ENCODE results near the gene SUPT20HL2. TPM values are rescaled to one million over a fixed set of nuclear protein-coding genes. Genes with fewer than 3 reads are reported as not detected.

The SUPT20HL2 gene
- total and polyA plus RNA-seq, 7 donors = 0.14 TPM; not detected in 6

GRCh38 chrX:24298191-24298590, 15.7 kb downstream of the SUPT20HL2 start:
- WGBS, 2 donors = 64 to 66% methylated on average over 3 of the region's 3 CpGs
- no peak for DNase-seq
- no peaks in the 10 kb centered on the region for H3K36me3 ChIP-seq
- no peak overlapping the region for H3K27ac ChIP-seq
- peaks cover 0 to 9% (median 3%) of the 10 kb centered on the region in 4 donors for H3K4me1 ChIP-seq
- TF ChIP-seq CTCF (IDR thresholded peaks at IDR 0.05) (no peak), POLR2A (IDR thresholded peaks at IDR 0.05) (no peak), EP300 (IDR thresholded peaks at IDR 0.05) (no peak), POLR2AphosphoS5 (IDR thresholded peaks at IDR 0.05) (no peak)
- H3K9me3 ChIP-seq = no peaks in the 10 kb centered on the region
- no peaks in the 10 kb centered on the region for H3K27me3 ChIP-seq
- no peak overlapping the region for H3K4me3 ChIP-seq
- intact Hi-C loops (cut with DNase I) = no loop called here

DNA sequence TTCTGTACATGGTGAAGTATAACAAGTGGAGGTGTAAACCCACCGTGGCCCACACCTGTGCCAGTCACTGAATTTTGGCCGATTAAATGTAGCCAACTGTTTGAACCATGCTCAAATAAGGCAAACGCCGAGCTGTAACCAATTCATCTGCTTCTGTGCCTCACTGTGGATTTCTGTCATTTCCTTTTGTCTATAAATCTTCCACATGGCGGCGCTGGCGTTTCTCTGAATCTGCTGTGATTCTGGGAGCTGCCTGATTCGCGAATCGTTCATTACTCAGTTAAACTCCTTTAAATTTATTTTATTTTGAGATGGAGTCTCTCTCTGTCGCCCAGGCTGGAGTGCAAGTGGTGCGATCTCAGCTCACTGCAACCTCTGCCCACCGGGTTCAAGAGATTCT, 19.2 kb downstream of the SUPT20HL2 start:
- no peak for TF ChIP-seq CTCF (IDR thresholded peaks at IDR 0.05)
- no peak for TF ChIP-seq EP300 (IDR thresholded peaks at IDR 0.05)
- no peak for TF ChIP-seq POLR2A (IDR thresholded peaks at IDR 0.05)
- no peak for TF ChIP-seq POLR2AphosphoS5 (IDR thresholded peaks at IDR 0.05)
- peaks cover 0 to 32% (median 22%) of the 10 kb centered on the region in 4 donors for H3K4me1 ChIP-seq
- peak overlapping the region in 1 of 4 donors; percentile 77 for H3K27ac ChIP-seq
- no peaks in the 10 kb centered on the region for H3K36me3 ChIP-seq
- H3K4me3 ChIP-seq = no peak overlapping the region
- WGBS, 2 donors = 42 to 68% methylated on average over 13 of the region's 13 CpGs
- intact Hi-C loops (cut with DNase I) = no loop called here
- no peaks in the 10 kb centered on the region for H3K27me3 ChIP-seq
- H3K9me3 ChIP-seq = no peaks in the 10 kb centered on the region
- no peak for DNase-seq

DNA sequence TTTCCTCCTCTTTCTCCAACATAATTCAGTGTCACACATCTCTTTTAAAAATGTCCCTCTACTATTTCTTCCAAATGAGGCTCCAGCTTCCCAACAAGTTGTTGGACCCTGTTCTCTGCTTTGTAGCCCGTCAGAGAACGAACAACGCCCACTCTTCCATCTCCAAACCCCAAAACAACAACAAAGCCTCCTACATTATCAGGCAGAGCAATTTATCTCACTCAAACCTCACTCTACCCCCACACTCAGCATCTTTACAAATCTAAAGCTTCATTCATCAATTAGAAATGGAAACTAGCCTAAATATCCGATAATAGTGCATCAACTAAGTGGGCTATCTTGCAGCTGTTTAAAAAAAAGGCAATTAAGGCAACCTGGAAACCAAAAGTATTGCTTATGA, 20.5 kb downstream of the SUPT20HL2 start:
- no peaks in the 10 kb centered on the region for H3K36me3 ChIP-seq
- H3K9me3 ChIP-seq = no peaks in the 10 kb centered on the region
- WGBS, 2 donors = 90 to 91% methylated on average over 4 of the region's 4 CpGs
- TF ChIP-seq POLR2A (IDR thresholded peaks at IDR 0.05) (no peak), EP300 (IDR thresholded peaks at IDR 0.05) (no peak), POLR2AphosphoS5 (IDR thresholded peaks at IDR 0.05) (no peak), CTCF (IDR thresholded peaks at IDR 0.05) (no peak)
- intact Hi-C loops (cut with DNase I) = no loop called here
- no peak overlapping the region for H3K4me3 ChIP-seq
- no peak for DNase-seq
- H3K27ac ChIP-seq = peak overlapping the region; percentile 64 to 81 (median 76)
- no peaks in the 10 kb centered on the region for H3K27me3 ChIP-seq
- H3K4me1 ChIP-seq = peaks cover 0 to 32% (median 22%) of the 10 kb centered on the region in 4 donors

DNA sequence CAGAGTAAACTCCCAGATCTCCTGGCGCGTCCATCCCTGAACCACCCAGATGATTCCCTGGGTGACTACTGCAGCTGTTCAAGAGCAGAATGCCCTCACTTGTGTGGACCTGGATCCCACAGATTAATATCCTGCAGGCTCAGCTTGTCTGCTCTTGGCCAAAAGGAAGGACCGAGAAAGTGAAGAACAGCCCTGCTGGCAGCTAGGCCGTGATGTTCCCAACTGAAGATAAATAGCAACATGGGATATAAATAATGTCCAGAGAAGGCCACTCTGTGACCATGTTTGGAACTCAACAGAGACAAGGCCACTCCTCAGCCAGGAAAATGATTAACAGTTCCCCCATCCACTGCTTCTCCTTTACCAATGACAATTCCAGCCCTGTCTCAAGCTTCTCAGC, 21.5 kb downstream of the SUPT20HL2 start:
- TF ChIP-seq POLR2A (IDR thresholded peaks at IDR 0.05) (no peak), CTCF (IDR thresholded peaks at IDR 0.05) (no peak), POLR2AphosphoS5 (IDR thresholded peaks at IDR 0.05) (peak; percentile 37 to 76 (median 74)), EP300 (IDR thresholded peaks at IDR 0.05) (peak in 3 of 4 donors; percentile 59 to 81 (median 73))
- H3K27me3 ChIP-seq = no peaks in the 10 kb centered on the region
- DNase-seq = peak; percentile 84
- intact Hi-C loops (cut with DNase I) = no loop called here
- peaks cover 0 to 32% (median 22%) of the 10 kb centered on the region in 4 donors for H3K4me1 ChIP-seq
- 82 to 88% methylated on average over 4 of the region's 4 CpGs for WGBS, 2 donors
- peak overlapping the region; percentile 64 to 81 (median 76) for H3K27ac ChIP-seq
- no peak overlapping the region for H3K4me3 ChIP-seq
- no peaks in the 10 kb centered on the region for H3K36me3 ChIP-seq
- H3K9me3 ChIP-seq = no peaks in the 10 kb centered on the region

- TF ChIP-seq EP300 (IDR thresholded peaks at IDR 0.05) (no peak), POLR2AphosphoS5 (IDR thresholded peaks at IDR 0.05) (no peak), CTCF (IDR thresholded peaks at IDR 0.05) (no peak), POLR2A (IDR thresholded peaks at IDR 0.05) (no peak)
- 53 to 81% methylated on average over 5 of the region's 5 CpGs for WGBS, 2 donors
- intact Hi-C loops (cut with DNase I) = no loop called here
These were observed 28.8 kb downstream of the SUPT20HL2 start for GRCh38 chrX:24285082-24285481.

More at GRCh38 chrX:24285082-24285481, 28.8 kb downstream of the SUPT20HL2 start:
- Histone ChIP-seq H3K9me3 (no peaks in the 10 kb centered on the region), H3K4me1 (peaks cover 0 to 29% (median 22%) of the 10 kb centered on the region in 4 donors), H3K36me3 (no peaks in the 10 kb centered on the region), H3K27me3 (no peaks in the 10 kb centered on the region), H3K4me3 (no peak overlapping the region), H3K27ac (peak overlapping the region in 1 of 4 donors; percentile 75)
- DNase-seq = no peak

All from sigmoid colon (tissue), 7 donors.